Lower leg skin (tissue), 3 donors: ENCODE measurements around the gene HNF4A.
"Not testable (repeated sequence)": the region's sequence is repeated elsewhere in the genome, so short reads cannot be mapped to it uniquely, and the experiment has no call there.

Experiments used
- POLR2A ChIP-seq, 2 donors: fragments of 450-650 bp; IDR thresholded peaks; one replicate each; pipeline ENCODE4 v1.6.1; 2016 to 2017; ENCODE audit warnings: antibody characterized with exemption in 2 of 2, mild to moderate bottlenecking in 1 of 2, moderate library complexity in 1 of 2
- TF ChIP-seq, protein P1 (sequence below), 3 donors: fragments of 450-650 bp; IDR thresholded peaks; one replicate each; pipeline ENCODE4 v1.5.1; 2016; ENCODE audit warnings: antibody characterized with exemption in 3 of 3, mild to moderate bottlenecking in 3 of 3, moderate library complexity in 2 of 3

DNA sequence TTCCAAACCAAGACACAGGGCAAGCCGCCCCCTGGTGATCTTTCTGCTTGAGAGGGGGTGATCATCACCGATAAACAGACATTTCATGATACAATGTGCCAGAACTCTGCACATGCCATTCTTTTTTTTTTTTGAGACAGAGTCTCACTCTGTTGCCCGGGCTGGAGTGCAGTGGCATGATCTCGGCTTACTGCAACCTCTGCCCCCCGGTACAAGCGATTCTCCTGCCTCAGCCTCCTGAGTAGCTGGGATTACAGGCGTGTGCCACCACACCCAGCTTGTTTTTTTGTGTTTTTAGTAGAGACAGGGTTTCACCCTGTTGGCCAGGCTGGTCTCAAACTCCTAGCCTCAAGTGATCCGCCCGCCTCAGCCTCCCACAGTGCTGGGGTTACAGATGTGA is 116.8 kb downstream of the HNF4A start:
- TF ChIP-seq, protein P1, sequence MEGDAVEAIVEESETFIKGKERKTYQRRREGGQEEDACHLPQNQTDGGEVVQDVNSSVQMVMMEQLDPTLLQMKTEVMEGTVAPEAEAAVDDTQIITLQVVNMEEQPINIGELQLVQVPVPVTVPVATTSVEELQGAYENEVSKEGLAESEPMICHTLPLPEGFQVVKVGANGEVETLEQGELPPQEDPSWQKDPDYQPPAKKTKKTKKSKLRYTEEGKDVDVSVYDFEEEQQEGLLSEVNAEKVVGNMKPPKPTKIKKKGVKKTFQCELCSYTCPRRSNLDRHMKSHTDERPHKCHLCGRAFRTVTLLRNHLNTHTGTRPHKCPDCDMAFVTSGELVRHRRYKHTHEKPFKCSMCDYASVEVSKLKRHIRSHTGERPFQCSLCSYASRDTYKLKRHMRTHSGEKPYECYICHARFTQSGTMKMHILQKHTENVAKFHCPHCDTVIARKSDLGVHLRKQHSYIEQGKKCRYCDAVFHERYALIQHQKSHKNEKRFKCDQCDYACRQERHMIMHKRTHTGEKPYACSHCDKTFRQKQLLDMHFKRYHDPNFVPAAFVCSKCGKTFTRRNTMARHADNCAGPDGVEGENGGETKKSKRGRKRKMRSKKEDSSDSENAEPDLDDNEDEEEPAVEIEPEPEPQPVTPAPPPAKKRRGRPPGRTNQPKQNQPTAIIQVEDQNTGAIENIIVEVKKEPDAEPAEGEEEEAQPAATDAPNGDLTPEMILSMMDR (IDR thresholded peaks at IDR 0.05) = not testable (repeated sequence)
- not testable (repeated sequence) for TF ChIP-seq POLR2A (IDR thresholded peaks at IDR 0.05)
